Cardiac muscle cell (in vitro differentiated cells and primary cell): ENCODE measurements around the gene ALPL. TPM values are rescaled to one million over a fixed set of nuclear protein-coding genes. Genes with fewer than 3 reads are reported as not detected.

ENCODE experiments used
- DNase-seq, 2 donors: peaks; one replicate each; pipeline versions ENCODE4 v3.0.0 to v3.0.0-alpha.2; 2010 to 2017; ENCODE audit warnings: low read depth in 1 of 2, low spot score in 1 of 2
- H3K27ac ChIP-seq: fragments of 200-600 bp; sonication (generic); 2 replicates; pipeline ENCODE4 v1.5.1; 2016
- H3K27me3 ChIP-seq: fragments of 200-600 bp; sonication (generic); 2 replicates; pipeline ENCODE4 v1.6.0; 2016; ENCODE audit warnings: control low read depth
- H3K36me3 ChIP-seq: fragments of 200-600 bp; sonication (generic); 2 replicates; pipeline ENCODE4 v1.5.1; 2016; ENCODE audit warnings: control low read depth
- H3K4me1 ChIP-seq: fragments of 200-600 bp; sonication (generic); 2 replicates; pipeline ENCODE4 v1.8.1; 2017; ENCODE audit warnings: low read depth, mild to moderate bottlenecking, mixed run types
- H3K4me3 ChIP-seq: fragments of 200-600 bp; sonication (generic); 2 replicates; pipeline ENCODE4 v1.5.1; 2016; ENCODE audit warnings: mild to moderate bottlenecking
- H3K9me3 ChIP-seq: fragments of 200-600 bp; sonication (generic); 2 replicates; pipeline ENCODE4 v1.5.1; 2017; ENCODE audit warnings: low read depth, mild to moderate bottlenecking, control low read depth
- polyA plus RNA-seq: library from polyadenylated mRNA; unstranded; fragments of >200 nt; fragmentation: Nextera tagmentation; extraction: Ambion mirVana; gene quantifications from 2 replicates; pipeline ENCODE4 v1.2.1, GENCODE V29; 2016
- total RNA-seq: library from RNA; depleted of rRNA; stranded (reverse); fragments of >200 nt; gene quantifications from 2 replicates; pipeline ENCODE4 v1.2.3, GENCODE V29; 2016
- TF ChIP-seq, protein P1 (sequence below): IDR thresholded peaks from 2 replicates; pipeline ENCODE4 v1.5.1; 2012; ENCODE audit warnings: low read depth, mild to moderate bottlenecking, low read length

The ALPL gene
- total and polyA plus RNA-seq, 2 experiments from 2014 or later, result 0.21 to 0.27 TPM

GRCh38 chr1:21576798-21577187 is 67.6 kb downstream of the ALPL start:
- no peaks in the 10 kb centered on the region for H3K36me3 ChIP-seq
- H3K9me3 ChIP-seq, result no peaks in the 10 kb centered on the region
- no peak for DNase-seq
- H3K27ac ChIP-seq, result no peak overlapping the region
- TF ChIP-seq, protein P1, sequence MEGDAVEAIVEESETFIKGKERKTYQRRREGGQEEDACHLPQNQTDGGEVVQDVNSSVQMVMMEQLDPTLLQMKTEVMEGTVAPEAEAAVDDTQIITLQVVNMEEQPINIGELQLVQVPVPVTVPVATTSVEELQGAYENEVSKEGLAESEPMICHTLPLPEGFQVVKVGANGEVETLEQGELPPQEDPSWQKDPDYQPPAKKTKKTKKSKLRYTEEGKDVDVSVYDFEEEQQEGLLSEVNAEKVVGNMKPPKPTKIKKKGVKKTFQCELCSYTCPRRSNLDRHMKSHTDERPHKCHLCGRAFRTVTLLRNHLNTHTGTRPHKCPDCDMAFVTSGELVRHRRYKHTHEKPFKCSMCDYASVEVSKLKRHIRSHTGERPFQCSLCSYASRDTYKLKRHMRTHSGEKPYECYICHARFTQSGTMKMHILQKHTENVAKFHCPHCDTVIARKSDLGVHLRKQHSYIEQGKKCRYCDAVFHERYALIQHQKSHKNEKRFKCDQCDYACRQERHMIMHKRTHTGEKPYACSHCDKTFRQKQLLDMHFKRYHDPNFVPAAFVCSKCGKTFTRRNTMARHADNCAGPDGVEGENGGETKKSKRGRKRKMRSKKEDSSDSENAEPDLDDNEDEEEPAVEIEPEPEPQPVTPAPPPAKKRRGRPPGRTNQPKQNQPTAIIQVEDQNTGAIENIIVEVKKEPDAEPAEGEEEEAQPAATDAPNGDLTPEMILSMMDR, result no peak
- peaks cover 9% of the 10 kb centered on the region for H3K4me1 ChIP-seq
- H3K27me3 ChIP-seq, result no peaks in the 10 kb centered on the region
- H3K4me3 ChIP-seq, result no peak overlapping the region

DNA sequence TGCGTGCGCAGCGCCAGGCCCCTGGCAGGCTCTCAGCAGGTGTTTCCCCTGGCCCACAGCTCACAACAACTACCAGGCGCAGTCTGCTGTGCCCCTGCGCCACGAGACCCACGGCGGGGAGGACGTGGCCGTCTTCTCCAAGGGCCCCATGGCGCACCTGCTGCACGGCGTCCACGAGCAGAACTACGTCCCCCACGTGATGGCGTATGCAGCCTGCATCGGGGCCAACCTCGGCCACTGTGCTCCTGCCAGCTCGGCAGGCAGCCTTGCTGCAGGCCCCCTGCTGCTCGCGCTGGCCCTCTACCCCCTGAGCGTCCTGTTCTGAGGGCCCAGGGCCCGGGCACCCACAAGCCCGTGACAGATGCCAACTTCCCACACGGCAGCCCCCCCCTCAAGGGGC is 68.1 kb downstream of the ALPL start:
- Histone ChIP-seq H3K36me3 (no peaks in the 10 kb centered on the region), H3K27me3 (no peaks in the 10 kb centered on the region), H3K27ac (no peak overlapping the region), H3K4me1 (peaks cover 9% of the 10 kb centered on the region), H3K9me3 (no peaks in the 10 kb centered on the region), H3K4me3 (no peak overlapping the region)
- DNase-seq, result no peak
- TF ChIP-seq, protein P1, result no peak

- no peaks in the 10 kb centered on the region for H3K27me3 ChIP-seq
- H3K4me1 ChIP-seq, result peaks cover 9% of the 10 kb centered on the region
- no peak overlapping the region for H3K27ac ChIP-seq
Measured at GRCh38 chr1:21577933-21578332, 68.7 kb downstream of the ALPL start.

DNA sequence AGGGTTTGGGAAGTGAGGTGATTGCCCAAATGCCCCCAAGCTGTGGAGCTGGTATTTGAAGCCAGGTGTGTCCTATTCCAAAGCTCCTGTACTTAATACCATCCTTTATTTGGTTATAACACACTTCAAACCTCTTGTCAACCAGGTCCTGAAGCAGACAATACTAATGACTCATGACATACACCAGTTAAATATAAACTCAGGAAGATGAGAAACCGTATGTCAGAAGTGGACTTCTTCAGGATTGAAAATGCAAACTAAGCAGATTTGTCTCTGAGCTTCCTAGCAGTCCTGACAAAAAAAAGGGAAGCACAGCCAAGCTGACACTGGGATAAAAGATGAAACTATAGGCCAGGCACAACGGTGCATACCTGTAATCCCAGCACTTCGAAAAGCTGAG is 70.6 kb downstream of the ALPL start:
- DNase-seq, result no peak
- Histone ChIP-seq H3K9me3 (no peaks in the 10 kb centered on the region), H3K4me1 (peaks cover under 1% of the 10 kb centered on the region), H3K4me3 (no peak overlapping the region), H3K27ac (no peak overlapping the region), H3K27me3 (no peaks in the 10 kb centered on the region), H3K36me3 (no peaks in the 10 kb centered on the region)
- TF ChIP-seq, protein P1, result no peak

More at GRCh38 chr1:21577933-21578332, 68.7 kb downstream of the ALPL start:
- Histone ChIP-seq H3K9me3 (no peaks in the 10 kb centered on the region), H3K4me3 (no peak overlapping the region), H3K36me3 (no peaks in the 10 kb centered on the region)
- TF ChIP-seq, protein P1, result no peak
- DNase-seq, result no peak

- H3K4me1 ChIP-seq, result no peaks in the 10 kb centered on the region
- no peak overlapping the region for H3K4me3 ChIP-seq
- DNase-seq, result no peak
- no peaks in the 10 kb centered on the region for H3K9me3 ChIP-seq
- no peaks in the 10 kb centered on the region for H3K27me3 ChIP-seq
- no peaks in the 10 kb centered on the region for H3K36me3 ChIP-seq
- no peak overlapping the region for H3K27ac ChIP-seq
- TF ChIP-seq, protein P1, result no peak
Measured at GRCh38 chr1:21584096-21584495, 74.9 kb downstream of the ALPL start.

DNA sequence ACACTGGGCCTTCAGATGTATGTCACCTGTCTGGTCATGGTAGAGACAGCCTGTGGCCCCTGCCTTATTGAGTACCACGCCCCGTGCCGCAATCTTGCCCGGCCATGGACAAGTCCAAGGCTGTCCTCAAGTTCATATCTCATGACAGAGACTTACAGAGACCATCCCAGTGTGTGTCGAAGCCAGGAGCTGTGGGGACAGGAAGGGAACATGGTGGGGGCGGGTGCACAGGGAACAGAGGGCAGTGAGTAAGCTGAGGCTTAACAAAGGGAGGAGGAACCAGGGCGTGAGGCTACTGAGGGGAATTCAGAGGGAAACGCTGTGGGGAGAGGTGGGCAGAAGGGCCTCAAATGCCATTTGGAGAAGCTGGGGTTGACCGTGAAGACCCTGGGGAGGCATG is 75.8 kb downstream of the ALPL start:
- Histone ChIP-seq H3K27ac (no peak overlapping the region), H3K9me3 (no peaks in the 10 kb centered on the region), H3K27me3 (no peaks in the 10 kb centered on the region), H3K4me1 (no peaks in the 10 kb centered on the region), H3K4me3 (no peak overlapping the region), H3K36me3 (no peaks in the 10 kb centered on the region)
- DNase-seq, result no peak
- TF ChIP-seq, protein P1, result no peak
